ENCODE results near the gene COL5A2.

- TF ChIP-seq CTCF (IDR thresholded peaks at IDR 0.05) (no peak), POLR2A (IDR thresholded peaks at IDR 0.05) (no peak)
These were observed 20.2 kb upstream of the COL5A2 start for GRCh38 chr2:189199797-189200196.
